Mucosa of descending colon (tissue), 3 donors: ENCODE measurements around the gene ALDH1L1. TPM values are rescaled to one million over a fixed set of nuclear protein-coding genes. Genes with fewer than 3 reads are reported as not detected.
A peak's percentile ranks its signal among the peaks of the same experiment; 100 is the strongest.

Experiments
- ATAC-seq: fragments of 200-7000 bp; cut with Tn5 transposase; one replicate; pipeline ENCODE4 v1.9.1; 2020; ENCODE audit warnings: mild to moderate bottlenecking, moderate library complexity
- DNase-seq, 3 donors: peaks; one replicate each; pipeline ENCODE4 v3.0.0-alpha.2; 2020
- H3K36me3 ChIP-seq: fragments of 200-600 bp; one replicate; pipeline ENCODE4 v1.8.0; 2021; ENCODE audit warnings: low read depth, mild to moderate bottlenecking
- H3K4me1 ChIP-seq: fragments of 200-600 bp; one replicate; pipeline ENCODE4 v1.8.0; 2021; ENCODE audit warnings: low read depth, mild to moderate bottlenecking
- H3K4me3 ChIP-seq: fragments of 200-600 bp; one replicate; pipeline ENCODE4 v1.8.0; 2021; ENCODE audit warnings: mild to moderate bottlenecking
- H3K9me3 ChIP-seq: fragments of 200-600 bp; one replicate; pipeline ENCODE4 v1.8.0; 2021; ENCODE audit warnings: mild to moderate bottlenecking
- intact Hi-C, 2 donors: fragments of 100-400 bp; cut with DNase I in 1 of 2; cut with micrococcal nuclease in 1 of 2; formaldehyde crosslinking; loops; one replicate each; pipeline versions ENCODE4 v1.11.0 to v1.11.1; 2022; cut with DNase I, micrococcal nuclease
- total RNA-seq, 3 donors: library from RNA; stranded (reverse); fragmentation: NEBNext Ultra II Directional in 2 of 3; extraction: Animal tissue kit (Norgen Biotek cat#: 25700) in 2 of 3; gene quantifications; one replicate each; pipeline versions ENCODE4 v1.2.1 to v1.2.4, GENCODE V29; 2021 to 2023
- TF ChIP-seq, protein P1 (sequence below): fragments of 200-600 bp; IDR thresholded peaks from one replicate; pipeline ENCODE4 v1.8.0; 2022; ENCODE audit warnings: antibody characterized with exemption, mild to moderate bottlenecking
- donor health status: DM: no; HTN: no; CAD: no; lungs with moderate emphysema.
- donor health status: DM: no; HTN: no; CAD: no.
- donor health status: DM: no; HTN: yes; CAD: no.

Gene ALDH1L1
- total RNA-seq, 3 donors from 2014 or later = 14.3 to 27.4 (median 15.0) TPM

- intact Hi-C loops = loop anchor here (10.0 kb wide), 2 partner anchors 61 to 261 kb away; partner anchors contain the start of gene CFAP100 (in 1 of the 2)
- Histone ChIP-seq H3K4me1 (no peaks in the 10 kb centered on the region), H3K4me3 (no peak overlapping the region), H3K9me3 (no peaks in the 10 kb centered on the region), H3K36me3 (no peaks in the 10 kb centered on the region)
- TF ChIP-seq, protein P1, sequence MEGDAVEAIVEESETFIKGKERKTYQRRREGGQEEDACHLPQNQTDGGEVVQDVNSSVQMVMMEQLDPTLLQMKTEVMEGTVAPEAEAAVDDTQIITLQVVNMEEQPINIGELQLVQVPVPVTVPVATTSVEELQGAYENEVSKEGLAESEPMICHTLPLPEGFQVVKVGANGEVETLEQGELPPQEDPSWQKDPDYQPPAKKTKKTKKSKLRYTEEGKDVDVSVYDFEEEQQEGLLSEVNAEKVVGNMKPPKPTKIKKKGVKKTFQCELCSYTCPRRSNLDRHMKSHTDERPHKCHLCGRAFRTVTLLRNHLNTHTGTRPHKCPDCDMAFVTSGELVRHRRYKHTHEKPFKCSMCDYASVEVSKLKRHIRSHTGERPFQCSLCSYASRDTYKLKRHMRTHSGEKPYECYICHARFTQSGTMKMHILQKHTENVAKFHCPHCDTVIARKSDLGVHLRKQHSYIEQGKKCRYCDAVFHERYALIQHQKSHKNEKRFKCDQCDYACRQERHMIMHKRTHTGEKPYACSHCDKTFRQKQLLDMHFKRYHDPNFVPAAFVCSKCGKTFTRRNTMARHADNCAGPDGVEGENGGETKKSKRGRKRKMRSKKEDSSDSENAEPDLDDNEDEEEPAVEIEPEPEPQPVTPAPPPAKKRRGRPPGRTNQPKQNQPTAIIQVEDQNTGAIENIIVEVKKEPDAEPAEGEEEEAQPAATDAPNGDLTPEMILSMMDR = no peak
- ATAC-seq (no peak), DNase-seq (peak in 2 of 3 donors; percentile 6 to 25)
These were observed 46.8 kb downstream of the ALDH1L1 start for GRCh38 chr3:126133606-126134005.

DNA sequence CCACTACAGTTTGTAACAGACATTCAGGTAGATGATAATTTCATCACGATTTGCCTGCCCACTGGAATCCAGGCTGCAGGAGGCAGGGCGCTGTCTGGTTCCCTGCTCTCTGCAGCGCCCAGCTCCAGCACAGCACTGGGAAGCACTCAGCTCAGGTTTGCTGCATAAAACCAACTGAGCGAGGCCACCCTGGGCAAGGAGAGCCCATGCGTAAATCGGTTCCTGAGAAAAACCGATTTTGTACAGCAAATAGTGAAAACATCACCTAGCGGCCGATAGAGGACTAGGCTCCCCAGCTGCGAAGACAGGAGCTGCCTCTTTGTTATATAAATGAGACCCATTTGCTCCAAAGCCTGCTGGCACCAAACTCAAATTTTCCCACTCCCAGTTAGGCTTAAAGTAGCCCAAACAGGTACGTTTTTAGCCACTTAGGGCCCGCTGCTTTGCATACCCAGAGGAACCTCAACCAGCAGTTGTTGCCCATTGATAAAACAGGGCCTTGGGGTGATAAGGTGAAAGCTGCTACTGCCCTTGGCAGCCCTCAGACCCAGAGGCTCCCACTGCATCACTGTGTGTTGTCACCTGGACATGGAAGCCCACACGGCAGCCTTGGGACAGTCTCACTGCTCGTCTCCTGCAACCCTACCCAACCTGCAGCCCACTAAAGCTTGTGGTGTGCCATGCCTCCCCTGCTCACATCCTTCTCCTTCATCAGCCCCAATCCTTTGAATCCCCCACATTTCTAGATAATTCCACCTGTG is 47.5 kb downstream of the ALDH1L1 start:
- H3K4me3 ChIP-seq = no peak overlapping the region
- DNase-seq = peak in 1 of 3 donors; percentile 11
- TF ChIP-seq, protein P1 = no peak

GRCh38 chr3:126131881-126132750 is 48.3 kb downstream of the ALDH1L1 start:
- no peaks in the 10 kb centered on the region for H3K36me3 ChIP-seq
- no peak for ATAC-seq
- TF ChIP-seq, protein P1 = no peak
- peak in 2 of 3 donors; percentile 6 to 34 for DNase-seq
- no peak overlapping the region for H3K4me3 ChIP-seq
- H3K9me3 ChIP-seq = no peaks in the 10 kb centered on the region
- H3K4me1 ChIP-seq = no peaks in the 10 kb centered on the region
- intact Hi-C loops = loop anchor here (10.0 kb wide), 2 partner anchors 63 to 263 kb away; partner anchors contain the start of gene CFAP100 (in 1 of the 2)

More for the DNA sequence above, 47.5 kb downstream of the ALDH1L1 start:
- ATAC-seq = no peak
- Histone ChIP-seq H3K36me3 (no peaks in the 10 kb centered on the region), H3K4me1 (no peaks in the 10 kb centered on the region), H3K9me3 (no peaks in the 10 kb centered on the region)
- intact Hi-C loops = loop anchor here (10.0 kb wide), 2 partner anchors 62 to 262 kb away; partner anchors contain the start of gene CFAP100 (in 1 of the 2)

- no peak for ATAC-seq
- Histone ChIP-seq H3K4me3 (no peak overlapping the region), H3K36me3 (no peaks in the 10 kb centered on the region), H3K9me3 (no peaks in the 10 kb centered on the region), H3K4me1 (no peaks in the 10 kb centered on the region)
- TF ChIP-seq, protein P1 = no peak
- intact Hi-C loops = loop anchor here (10.0 kb wide), 2 partner anchors 64 to 264 kb away; partner anchors contain the start of gene CFAP100 (in 1 of the 2)
- DNase-seq = peak in 2 of 3 donors; percentile 18 to 29
These were observed 49.2 kb downstream of the ALDH1L1 start for GRCh38 chr3:126130981-126131745.
